BE2C (cell line): ENCODE data around the gene ADAMTS14.

Experiments used
- DNase-seq: peaks from one replicate; pipeline ENCODE4 v3.0.0-alpha.2; 2020
- H3K27me3 ChIP-seq: fragments of 250-450 bp; sonication (Bioruptor Pico); 2 replicates; pipeline ENCODE4 v1.5.1; 2020; ENCODE audit warnings: mild to moderate bottlenecking
- H3K36me3 ChIP-seq: fragments of 250-450 bp; sonication (Bioruptor Pico); 2 replicates; pipeline ENCODE4 v1.5.1; 2020; ENCODE audit warnings: mild to moderate bottlenecking
- H3K4me1 ChIP-seq: fragments of 250-450 bp; sonication (Bioruptor Pico); 2 replicates; pipeline ENCODE4 v1.5.1; 2020
- H3K4me3 ChIP-seq: 2 replicates; pipeline ENCODE4 v1.5.1; 2011; ENCODE audit warnings: low read depth, low read length
- H3K9me3 ChIP-seq: fragments of 250-450 bp; sonication (Bioruptor Pico); 2 replicates; pipeline ENCODE4 v1.5.1; 2020
- TF ChIP-seq, protein P1 (sequence below): IDR thresholded peaks from 2 replicates; pipeline ENCODE4 v1.5.1; 2012; ENCODE audit warnings: mild to moderate bottlenecking, low read depth, low read length

The ADAMTS14 gene

DNA sequence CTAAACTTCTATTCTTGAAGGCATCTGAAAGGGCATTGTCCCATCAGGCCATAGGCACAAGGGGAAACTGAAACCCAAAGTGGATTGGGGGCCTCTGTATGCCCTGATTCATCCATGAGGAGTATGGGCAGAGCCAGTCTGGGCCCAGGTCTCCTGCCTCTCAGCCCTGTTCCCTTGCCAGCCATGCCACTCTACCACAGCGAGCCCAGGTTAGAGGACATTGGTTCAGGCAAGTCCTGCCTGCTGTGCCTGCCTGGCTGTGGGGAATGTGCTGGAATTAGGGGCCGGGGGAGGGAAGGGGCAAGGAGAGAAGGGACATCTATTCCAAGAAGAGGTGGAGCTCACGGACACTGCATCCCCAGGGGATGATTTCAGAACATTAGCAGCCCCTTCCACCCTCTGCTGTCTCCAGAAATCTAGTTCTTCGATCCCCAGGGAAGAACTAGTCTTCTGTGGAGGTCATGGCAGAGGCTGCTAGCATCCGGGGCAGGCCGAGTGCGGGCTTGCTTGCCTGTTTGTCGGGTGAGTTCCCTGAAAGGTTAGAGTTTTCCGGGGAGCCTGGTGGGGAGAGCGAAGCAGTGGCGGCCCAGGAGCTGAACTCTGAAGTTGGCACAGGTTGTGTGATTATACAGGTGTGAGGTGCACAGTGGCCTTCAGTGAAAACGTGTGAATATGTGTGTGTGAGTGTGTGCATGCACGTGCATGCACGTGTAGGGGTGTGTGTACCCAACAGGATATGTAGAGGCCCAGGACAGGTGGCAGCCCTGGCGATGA lies 75.1 kb downstream of the ADAMTS14 start:
- H3K4me1 ChIP-seq: no peaks in the 10 kb centered on the region
- DNase-seq: no peak
- no peaks in the 10 kb centered on the region for H3K9me3 ChIP-seq
- TF ChIP-seq, protein P1, sequence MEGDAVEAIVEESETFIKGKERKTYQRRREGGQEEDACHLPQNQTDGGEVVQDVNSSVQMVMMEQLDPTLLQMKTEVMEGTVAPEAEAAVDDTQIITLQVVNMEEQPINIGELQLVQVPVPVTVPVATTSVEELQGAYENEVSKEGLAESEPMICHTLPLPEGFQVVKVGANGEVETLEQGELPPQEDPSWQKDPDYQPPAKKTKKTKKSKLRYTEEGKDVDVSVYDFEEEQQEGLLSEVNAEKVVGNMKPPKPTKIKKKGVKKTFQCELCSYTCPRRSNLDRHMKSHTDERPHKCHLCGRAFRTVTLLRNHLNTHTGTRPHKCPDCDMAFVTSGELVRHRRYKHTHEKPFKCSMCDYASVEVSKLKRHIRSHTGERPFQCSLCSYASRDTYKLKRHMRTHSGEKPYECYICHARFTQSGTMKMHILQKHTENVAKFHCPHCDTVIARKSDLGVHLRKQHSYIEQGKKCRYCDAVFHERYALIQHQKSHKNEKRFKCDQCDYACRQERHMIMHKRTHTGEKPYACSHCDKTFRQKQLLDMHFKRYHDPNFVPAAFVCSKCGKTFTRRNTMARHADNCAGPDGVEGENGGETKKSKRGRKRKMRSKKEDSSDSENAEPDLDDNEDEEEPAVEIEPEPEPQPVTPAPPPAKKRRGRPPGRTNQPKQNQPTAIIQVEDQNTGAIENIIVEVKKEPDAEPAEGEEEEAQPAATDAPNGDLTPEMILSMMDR: no peak
- no peak overlapping the region for H3K4me3 ChIP-seq
- H3K36me3 ChIP-seq: no peaks in the 10 kb centered on the region
- H3K27me3 ChIP-seq: no peaks in the 10 kb centered on the region

DNA sequence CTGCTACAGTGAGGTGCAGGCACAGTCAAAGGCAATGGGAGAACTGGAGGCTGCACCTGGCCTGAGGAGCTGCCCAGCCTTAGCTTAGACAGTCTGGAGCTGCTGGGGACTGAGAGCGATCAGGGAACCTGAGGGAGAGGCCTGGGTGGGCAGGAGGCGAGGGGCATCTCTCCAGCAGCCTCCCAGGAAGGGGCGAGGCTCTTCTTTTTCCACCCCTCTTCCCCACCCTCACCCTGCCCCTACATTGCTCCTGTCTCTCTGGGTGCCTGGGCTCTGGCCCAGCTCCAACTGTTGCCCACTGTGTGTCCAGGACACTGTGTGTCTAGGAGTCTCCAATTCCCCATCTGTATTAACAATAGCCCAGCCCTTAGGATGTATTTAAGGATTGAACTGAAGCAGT lies 76.0 kb downstream of the ADAMTS14 start:
- TF ChIP-seq, protein P1: no peak

DNA sequence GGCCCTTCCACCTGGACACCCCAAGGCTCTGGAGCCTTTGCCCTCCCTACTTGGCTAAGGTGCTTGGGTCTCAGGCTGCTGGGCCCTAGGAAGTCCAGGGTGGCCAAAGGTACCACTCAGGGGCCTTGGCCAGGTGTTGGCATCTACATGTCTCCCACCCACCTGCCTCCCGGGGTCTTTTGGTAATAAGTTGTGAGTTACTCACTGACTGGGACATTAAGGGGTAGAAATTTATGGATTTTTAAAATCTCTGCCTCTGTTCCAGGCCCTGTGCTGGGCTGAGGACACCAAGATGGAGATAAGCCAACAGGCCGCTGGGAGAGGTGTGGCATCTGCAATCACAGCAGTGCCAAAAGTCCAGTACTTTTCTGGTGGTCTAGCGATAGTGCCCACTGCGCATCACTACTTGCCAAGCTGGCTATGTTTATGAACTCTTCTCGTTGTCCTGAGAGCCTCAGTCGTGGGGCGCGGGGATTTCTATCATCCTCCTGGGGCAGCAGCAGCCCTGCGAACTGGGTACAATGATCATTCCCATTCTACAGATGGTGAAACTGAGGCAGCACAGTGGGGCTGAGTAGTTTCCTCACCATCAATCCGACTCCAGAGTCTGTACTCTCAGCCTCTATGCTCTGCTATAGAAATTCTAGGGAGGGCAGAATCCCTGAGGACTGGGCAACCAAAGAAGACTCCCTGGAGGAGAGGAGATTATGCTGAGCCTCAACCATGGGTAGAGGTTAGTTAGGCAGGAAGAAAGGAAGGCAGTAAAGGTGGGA lies 76.7 kb downstream of the ADAMTS14 start:
- DNase-seq: no peak
- H3K4me1 ChIP-seq: no peaks in the 10 kb centered on the region
- no peaks in the 10 kb centered on the region for H3K36me3 ChIP-seq
- TF ChIP-seq, protein P1: no peak
- no peak overlapping the region for H3K4me3 ChIP-seq
- no peaks in the 10 kb centered on the region for H3K9me3 ChIP-seq
- H3K27me3 ChIP-seq: no peaks in the 10 kb centered on the region

More for the DNA sequence above, 76.0 kb downstream of the ADAMTS14 start:
- Histone ChIP-seq H3K9me3 (no peaks in the 10 kb centered on the region), H3K4me1 (no peaks in the 10 kb centered on the region), H3K27me3 (no peaks in the 10 kb centered on the region), H3K36me3 (no peaks in the 10 kb centered on the region), H3K4me3 (no peak overlapping the region)
- no peak for DNase-seq

- Histone ChIP-seq H3K4me1 (no peaks in the 10 kb centered on the region), H3K36me3 (no peaks in the 10 kb centered on the region), H3K4me3 (no peak overlapping the region), H3K27me3 (no peaks in the 10 kb centered on the region), H3K9me3 (no peaks in the 10 kb centered on the region)
- no peak for DNase-seq
- TF ChIP-seq, protein P1: no peak
Observed at GRCh38 chr10:70749756-70750155, 77.5 kb downstream of the ADAMTS14 start.

GRCh38 chr10:70750156-70750703 lies 77.9 kb downstream of the ADAMTS14 start:
- no peaks in the 10 kb centered on the region for H3K36me3 ChIP-seq
- TF ChIP-seq, protein P1: no peak

More at GRCh38 chr10:70750156-70750703, 77.9 kb downstream of the ADAMTS14 start:
- Histone ChIP-seq H3K4me1 (no peaks in the 10 kb centered on the region), H3K27me3 (no peaks in the 10 kb centered on the region), H3K9me3 (no peaks in the 10 kb centered on the region), H3K4me3 (no peak overlapping the region)
- no peak for DNase-seq
